ENCODE measurements around the gene ABCA4. TPM values are rescaled to one million over a fixed set of nuclear protein-coding genes. Genes with fewer than 3 reads are reported as not detected.

ABCA4 gene
- total and polyA plus RNA-seq, 11 donors, result 0.04 to 0.37 (median 0.16) TPM; not detected in 2

DNA sequence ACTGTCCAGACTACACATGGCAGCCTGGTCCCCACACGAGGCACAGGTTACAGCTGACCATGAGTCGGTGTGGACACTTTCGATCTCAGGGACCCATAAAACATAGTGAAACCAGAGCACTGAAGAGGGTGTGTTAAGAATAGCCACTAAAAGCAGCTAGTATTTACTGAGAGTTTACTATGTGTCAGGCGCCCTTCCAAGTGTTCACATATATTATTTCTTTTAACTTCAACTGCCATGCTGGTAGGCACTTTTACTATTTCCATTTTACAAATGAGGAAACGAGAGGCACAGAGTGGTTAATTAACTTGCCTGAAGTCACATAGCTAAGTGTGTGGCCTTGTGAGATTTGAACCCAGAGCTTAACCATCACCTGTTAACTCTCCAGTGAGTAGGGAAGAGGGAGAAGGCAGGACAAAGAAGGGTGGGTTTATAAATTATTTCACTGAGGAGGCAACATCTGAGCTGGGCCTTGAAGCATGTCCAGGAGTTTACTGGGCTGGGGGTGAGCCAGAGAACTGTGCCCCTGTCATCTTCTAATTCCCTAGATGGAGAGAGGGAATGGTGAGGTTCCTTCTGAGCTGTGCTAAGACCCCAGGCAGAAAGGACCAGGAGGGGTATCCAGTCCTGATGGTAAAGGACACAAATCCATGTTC lies 20.7 kb downstream of the ABCA4 start:
- Histone ChIP-seq H3K4me1 (peaks cover 0 to 33% (median 19%) of the 10 kb centered on the region in 12 donors), H3K27ac (peak overlapping the region in 1 of 12 donors; percentile 48), H3K27me3 (peaks cover 0 to 33% (median 0%) of the 10 kb centered on the region in 9 donors), H3K4me3 (no peak overlapping the region), H3K36me3 (no peaks in the 10 kb centered on the region), H3K9me3 (no peaks in the 10 kb centered on the region)
- DNase-seq (no peak), ATAC-seq (no peak)
- no peak for TF ChIP-seq POLR2A (IDR thresholded peaks at IDR 0.05)
- TF ChIP-seq, protein P1, sequence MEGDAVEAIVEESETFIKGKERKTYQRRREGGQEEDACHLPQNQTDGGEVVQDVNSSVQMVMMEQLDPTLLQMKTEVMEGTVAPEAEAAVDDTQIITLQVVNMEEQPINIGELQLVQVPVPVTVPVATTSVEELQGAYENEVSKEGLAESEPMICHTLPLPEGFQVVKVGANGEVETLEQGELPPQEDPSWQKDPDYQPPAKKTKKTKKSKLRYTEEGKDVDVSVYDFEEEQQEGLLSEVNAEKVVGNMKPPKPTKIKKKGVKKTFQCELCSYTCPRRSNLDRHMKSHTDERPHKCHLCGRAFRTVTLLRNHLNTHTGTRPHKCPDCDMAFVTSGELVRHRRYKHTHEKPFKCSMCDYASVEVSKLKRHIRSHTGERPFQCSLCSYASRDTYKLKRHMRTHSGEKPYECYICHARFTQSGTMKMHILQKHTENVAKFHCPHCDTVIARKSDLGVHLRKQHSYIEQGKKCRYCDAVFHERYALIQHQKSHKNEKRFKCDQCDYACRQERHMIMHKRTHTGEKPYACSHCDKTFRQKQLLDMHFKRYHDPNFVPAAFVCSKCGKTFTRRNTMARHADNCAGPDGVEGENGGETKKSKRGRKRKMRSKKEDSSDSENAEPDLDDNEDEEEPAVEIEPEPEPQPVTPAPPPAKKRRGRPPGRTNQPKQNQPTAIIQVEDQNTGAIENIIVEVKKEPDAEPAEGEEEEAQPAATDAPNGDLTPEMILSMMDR (IDR thresholded peaks at IDR 0.05), result no peak
- WGBS, 4 donors, result 95 to 98% (median 97%) methylated on average over 5 of the region's 5 CpGs
- intact Hi-C loops (cut with DNase I), result no loop called here

- ATAC-seq (no peak), DNase-seq (no peak)
- Histone ChIP-seq H3K36me3 (no peaks in the 10 kb centered on the region), H3K4me1 (peaks cover 0 to 42% (median 28%) of the 10 kb centered on the region in 12 donors), H3K4me3 (no peak overlapping the region), H3K9me3 (no peaks in the 10 kb centered on the region), H3K27ac (no peak overlapping the region), H3K27me3 (peaks cover 0 to 30% (median 0%) of the 10 kb centered on the region in 9 donors)
- 83 to 92% (median 88%) methylated on average over 3 of the region's 3 CpGs for WGBS, 4 donors
- intact Hi-C loops (cut with DNase I), result loop anchor here in 2 of 10 donors (5.0 to 10.0 kb wide), 2 partner anchors 37 to 65 kb away; no protein-coding TSS in a partner anchor
- TF ChIP-seq, protein P1 (IDR thresholded peaks at IDR 0.05), result no peak
- TF ChIP-seq POLR2A (IDR thresholded peaks at IDR 0.05), result no peak
Observed at GRCh38 chr1:94099303-94099702, 21.6 kb downstream of the ABCA4 start.

DNA sequence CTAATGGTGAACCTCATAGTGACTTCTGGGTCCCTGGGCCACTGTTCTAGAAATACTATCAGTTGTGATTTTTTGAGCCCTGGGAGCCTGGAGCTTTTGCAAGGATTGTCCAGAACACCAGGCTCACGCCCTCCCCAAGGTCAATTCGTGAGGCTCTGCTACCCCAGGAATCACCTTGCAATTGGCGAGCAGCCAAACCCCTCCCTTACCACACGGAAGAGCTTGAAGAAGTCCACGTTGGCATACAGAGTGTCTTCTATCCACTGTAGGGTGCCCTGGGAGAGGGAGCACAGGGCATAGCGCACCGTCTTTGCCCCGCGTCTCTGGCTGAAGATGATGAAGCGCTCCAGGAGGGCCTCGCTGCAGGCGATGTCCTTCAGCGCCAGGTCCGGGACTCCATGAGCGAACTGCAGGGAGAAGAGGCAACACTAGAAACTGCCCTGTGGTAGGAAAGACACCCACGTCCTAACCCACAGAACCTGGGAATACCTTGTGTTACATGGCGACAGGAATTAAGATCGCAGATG lies 22.3 kb downstream of the ABCA4 start:
- Histone ChIP-seq H3K4me3 (no peak overlapping the region), H3K4me1 (peaks cover 0 to 49% (median 34%) of the 10 kb centered on the region in 12 donors), H3K9me3 (no peaks in the 10 kb centered on the region), H3K27ac (peak overlapping the region in 3 of 12 donors; percentile 10 to 86 (median 13)), H3K27me3 (peaks cover 0 to 25% (median 0%) of the 10 kb centered on the region in 9 donors), H3K36me3 (no peaks in the 10 kb centered on the region)
- no peak for DNase-seq
- TF ChIP-seq POLR2A (IDR thresholded peaks at IDR 0.05), result no peak
- TF ChIP-seq, protein P1 (IDR thresholded peaks at IDR 0.05), result no peak
- intact Hi-C loops (cut with DNase I), result loop anchor here in 2 of 10 donors (5.0 to 10.0 kb wide), 2 partner anchors 36 to 66 kb away; no protein-coding TSS in a partner anchor
- whole genome bisulfite sequencing, 4 donors, result 87 to 91% (median 89%) methylated on average over 18 of the region's 18 CpGs
- no peak for ATAC-seq

GRCh38 chr1:94096797-94097549 lies 24.0 kb downstream of the ABCA4 start:
- TF ChIP-seq, protein P1 (IDR thresholded peaks at IDR 0.05), result no peak
- no peak for TF ChIP-seq POLR2A (IDR thresholded peaks at IDR 0.05)
- 77 to 85% (median 80%) methylated on average over 10 of the region's 10 CpGs for WGBS, 4 donors
- Histone ChIP-seq H3K4me3 (no peak overlapping the region), H3K4me1 (peaks cover 0 to 66% (median 48%) of the 10 kb centered on the region in 12 donors), H3K9me3 (no peaks in the 10 kb centered on the region), H3K36me3 (no peaks in the 10 kb centered on the region), H3K27ac (peak overlapping the region; percentile 45 to 94 (median 82)), H3K27me3 (peaks cover 0 to 17% (median 0%) of the 10 kb centered on the region in 9 donors)
- intact Hi-C loops (cut with DNase I), result loop anchor here in 2 of 10 donors (5.0 to 10.0 kb wide), 2 partner anchors 35 to 68 kb away; no protein-coding TSS in a partner anchor
- ATAC-seq, result no peak
- DNase-seq, result peak in 1 of 5 donors; percentile 59
